Measurements from ENCODE around the gene ZC3H12A. TPM values are rescaled to one million over a fixed set of nuclear protein-coding genes. Genes with fewer than 3 reads are reported as not detected.
A peak's percentile ranks its signal among the peaks of the same experiment; 100 is the strongest.

Gene ZC3H12A
- total RNA-seq, 1 experiment from 2014 or later = 51.4 TPM

GRCh38 chr1:37442644-37443043 lies 31.7 kb upstream of the ZC3H12A start:
- Mint-ChIP-seq H3K4me1 (ENCODE audit: insufficient read depth, unreplicated experiment) (peaks cover 4% of the 10 kb centered on the region), H3K4me3 (ENCODE audit: unreplicated experiment) (no peak overlapping the region), H3K9me3 (ENCODE audit: unreplicated experiment) (no peaks in the 10 kb centered on the region), H3K36me3 (ENCODE audit: insufficient read depth, unreplicated experiment) (peaks cover 6% of the 10 kb centered on the region), H3K27me3 (ENCODE audit: insufficient read depth, unreplicated experiment) (peaks cover 27% of the 10 kb centered on the region), H3K27ac (ENCODE audit: low read depth, unreplicated experiment) (no peak overlapping the region)
- ChIA-PET POLR2A (no interaction called here), CTCF (no interaction called here)
- no peak for TF ChIP-seq CTCF (IDR thresholded peaks at IDR 0.05; ENCODE audit: unreplicated experiment)
- intact Hi-C loops (cut with micrococcal nuclease) = no loop called here
- no TSS peak for BruUV-seq (replicated peaks)
- DNase-seq (ENCODE audit: unreplicated experiment) = no peak

GRCh38 chr1:37446874-37447273 lies 27.5 kb upstream of the ZC3H12A start:
- ChIA-PET POLR2A (interaction anchor here (0.6 kb wide), 1 partner anchor 39 kb away, joined by 3 read pairs; no protein-coding TSS in a partner anchor), CTCF (interaction anchor here (0.7 to 1.0 kb wide), 2 partner anchors 11 to 12 kb away, joined by 3 to 4 read pairs; no protein-coding TSS in a partner anchor)
- Mint-ChIP-seq H3K27ac (ENCODE audit: low read depth, unreplicated experiment) (no peak overlapping the region), H3K4me1 (ENCODE audit: insufficient read depth, unreplicated experiment) (peaks cover 5% of the 10 kb centered on the region), H3K9me3 (ENCODE audit: unreplicated experiment) (no peaks in the 10 kb centered on the region), H3K27me3 (ENCODE audit: insufficient read depth, unreplicated experiment) (peaks cover 17% of the 10 kb centered on the region), H3K4me3 (ENCODE audit: unreplicated experiment) (no peak overlapping the region), H3K36me3 (ENCODE audit: insufficient read depth, unreplicated experiment) (peaks cover 6% of the 10 kb centered on the region)
- no TSS peak for BruUV-seq (replicated peaks)
- intact Hi-C loops (cut with micrococcal nuclease) = no loop called here
- no peak for TF ChIP-seq CTCF (IDR thresholded peaks at IDR 0.05; ENCODE audit: unreplicated experiment)
- DNase-seq (ENCODE audit: unreplicated experiment) = no peak

- BruUV-seq (replicated peaks) = no TSS peak
- H3K4me1 Mint-ChIP-seq (ENCODE audit: insufficient read depth, unreplicated experiment) = peaks cover 5% of the 10 kb centered on the region
- H3K27me3 Mint-ChIP-seq (ENCODE audit: insufficient read depth, unreplicated experiment) = peaks cover 4% of the 10 kb centered on the region
- ChIA-PET CTCF (interaction anchor here (1.0 to 12.3 kb wide), 6 partner anchors 12 to 872 kb away, joined by 3 to 234 read pairs (median 4); no protein-coding TSS in a partner anchor), POLR2A (interaction anchor here (1.2 kb wide), 1 partner anchor 27 kb away, joined by 4 read pairs; no protein-coding TSS in a partner anchor)
- DNase-seq (ENCODE audit: unreplicated experiment) = no peak
- no peak overlapping the region for H3K27ac Mint-ChIP-seq (ENCODE audit: low read depth, unreplicated experiment)
- no peak overlapping the region for H3K4me3 Mint-ChIP-seq (ENCODE audit: unreplicated experiment)
- peaks cover 6% of the 10 kb centered on the region for H3K36me3 Mint-ChIP-seq (ENCODE audit: insufficient read depth, unreplicated experiment)
- no peak for TF ChIP-seq CTCF (IDR thresholded peaks at IDR 0.05; ENCODE audit: unreplicated experiment)
- H3K9me3 Mint-ChIP-seq (ENCODE audit: unreplicated experiment) = no peaks in the 10 kb centered on the region
- intact Hi-C loops (cut with micrococcal nuclease) = no loop called here
Measured at GRCh38 chr1:37448185-37448584, 26.2 kb upstream of the ZC3H12A start.

- DNase-seq (ENCODE audit: unreplicated experiment) = peak; percentile 90
- Mint-ChIP-seq H3K9me3 (ENCODE audit: unreplicated experiment) (no peaks in the 10 kb centered on the region), H3K4me1 (ENCODE audit: insufficient read depth, unreplicated experiment) (peaks cover 5% of the 10 kb centered on the region), H3K36me3 (ENCODE audit: insufficient read depth, unreplicated experiment) (peaks cover 6% of the 10 kb centered on the region), H3K4me3 (ENCODE audit: unreplicated experiment) (no peak overlapping the region), H3K27me3 (ENCODE audit: insufficient read depth, unreplicated experiment) (no peaks in the 10 kb centered on the region), H3K27ac (ENCODE audit: low read depth, unreplicated experiment) (no peak overlapping the region)
- ChIA-PET CTCF (interaction anchor here (0.6 to 12.3 kb wide), 15 partner anchors 8 to 873 kb away, joined by 3 to 234 read pairs (median 4); partner anchors contain the start of gene ZC3H12A), POLR2A (interaction anchor here (0.8 to 1.2 kb wide), 4 partner anchors 27 to 413 kb away, joined by 3 to 4 read pairs (median 3); no protein-coding TSS in a partner anchor)
- intact Hi-C loops (cut with micrococcal nuclease) = no loop called here
- TF ChIP-seq CTCF (IDR thresholded peaks at IDR 0.05; ENCODE audit: unreplicated experiment) = no peak
- BruUV-seq (replicated peaks) = no TSS peak
Measured at GRCh38 chr1:37448691-37449417, 25.5 kb upstream of the ZC3H12A start.
